GM21717 (cell line): ENCODE measurements around the gene FUT8.
A peak's percentile ranks its signal among the peaks of the same experiment; 100 is the strongest.
"Not testable (repeated sequence)": the region's sequence is repeated elsewhere in the genome, so short reads cannot be mapped to it uniquely, and the experiment has no call there.

Experiments
- ATAC-seq: cut with Tn5 transposase; IDR thresholded peaks from one replicate; pipeline ENCODE4 v1.9.1; 2021; ENCODE audit warnings: mild to moderate bottlenecking, moderate library complexity; ENCODE audit not compliant: unreplicated experiment

FUT8 gene

GRCh38 chr14:65689070-65689469 is 276.5 kb downstream of the FUT8 start:
- no peak for ATAC-seq

GRCh38 chr14:65692566-65692965 is 280.0 kb downstream of the FUT8 start:
- not testable (repeated sequence) for ATAC-seq

DNA sequence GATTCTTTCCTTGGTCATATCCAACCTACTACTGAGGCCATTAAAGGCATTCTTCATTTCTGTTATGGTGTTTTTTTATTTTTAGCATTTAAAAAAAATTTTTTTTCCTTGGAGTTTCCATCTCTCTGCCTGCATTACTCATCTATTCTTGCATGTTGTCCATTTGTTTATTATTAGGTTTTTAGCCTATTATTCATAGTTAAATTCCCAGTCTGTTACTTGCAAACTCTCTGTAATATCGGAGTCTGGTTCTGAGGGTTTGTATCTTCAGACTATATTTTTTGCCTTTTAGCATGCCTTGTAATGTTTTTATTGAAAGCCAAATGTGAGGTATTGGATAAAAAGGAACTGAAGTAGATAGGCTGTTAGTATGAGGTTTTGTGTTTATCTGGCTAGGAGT is 284.3 kb downstream of the FUT8 start:
- no peak for ATAC-seq

- no peak for ATAC-seq
Observed at GRCh38 chr14:65703521-65703920, 291.0 kb downstream of the FUT8 start.

- no peak for ATAC-seq
Observed at GRCh38 chr14:65703996-65704395, 291.5 kb downstream of the FUT8 start.

GRCh38 chr14:65704437-65704836 is 291.9 kb downstream of the FUT8 start:
- ATAC-seq = no peak

DNA sequence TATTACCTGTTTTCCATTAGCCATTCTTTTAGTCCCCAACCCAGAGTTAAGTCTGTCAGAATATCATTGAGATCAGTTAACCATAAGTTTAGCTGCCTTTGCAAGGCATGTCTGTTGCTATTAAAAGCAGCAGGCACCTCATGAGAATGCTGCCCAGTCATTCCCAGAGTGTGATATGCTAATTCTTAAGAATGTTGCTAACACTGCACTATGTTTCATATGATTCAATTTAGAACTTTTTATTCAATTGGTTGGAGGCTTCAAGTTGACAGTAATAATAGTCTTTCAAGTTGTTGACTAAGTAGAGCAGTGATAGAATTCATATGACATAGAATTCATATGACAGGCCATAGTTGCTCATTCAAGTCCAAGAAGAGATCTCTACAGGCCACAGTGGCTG is 292.3 kb downstream of the FUT8 start:
- no peak for ATAC-seq

DNA sequence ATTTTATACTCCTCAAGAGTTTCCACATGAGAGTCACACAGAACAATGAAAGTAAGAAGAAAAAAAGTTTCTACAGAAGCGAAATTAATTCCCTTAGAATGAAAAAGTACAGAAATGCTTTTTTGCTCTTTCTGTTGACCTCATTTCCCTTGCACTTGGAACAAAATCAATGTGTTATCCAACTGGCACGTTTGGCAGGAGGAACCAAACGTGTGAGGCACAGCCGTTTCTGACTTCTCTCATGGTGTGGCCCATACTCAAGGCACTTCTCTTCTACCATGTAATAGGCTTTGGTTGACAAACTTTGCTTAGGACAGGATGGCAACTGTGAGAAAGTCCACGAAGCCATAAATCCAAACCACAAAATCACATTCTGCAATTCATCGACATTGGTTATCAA is 297.0 kb downstream of the FUT8 start:
- no peak for ATAC-seq

GRCh38 chr14:65716813-65717212 is 304.3 kb downstream of the FUT8 start:
- not testable (repeated sequence) for ATAC-seq

DNA sequence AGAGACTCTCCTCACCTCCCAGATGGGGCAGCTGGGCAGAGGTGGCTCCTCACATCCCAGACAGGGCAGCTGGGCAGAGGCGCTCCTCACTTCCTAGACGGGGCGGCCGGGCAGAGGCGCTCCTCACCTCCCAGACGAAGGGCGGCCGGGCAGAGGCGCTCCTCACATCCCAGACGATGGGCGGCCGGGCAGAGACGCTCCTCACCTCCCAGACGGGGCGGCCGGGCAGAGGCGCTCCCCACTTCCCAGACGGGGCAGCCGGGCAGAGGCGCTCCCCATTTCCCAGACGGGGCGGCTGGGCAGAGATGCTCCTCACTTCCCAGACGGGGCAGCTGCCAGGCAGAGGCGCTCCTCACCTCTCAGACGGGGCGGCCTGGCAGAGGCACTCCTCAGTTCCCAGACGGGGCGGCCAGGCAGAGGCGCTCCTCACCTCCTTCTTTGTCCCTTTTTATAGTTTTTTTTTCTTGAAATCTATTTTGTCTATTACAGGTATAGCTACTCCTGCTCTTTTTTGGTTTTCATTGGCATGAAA is 304.9 kb downstream of the FUT8 start:
- not testable (repeated sequence) for ATAC-seq

- no peak for ATAC-seq
Observed at GRCh38 chr14:65718629-65719028, 306.1 kb downstream of the FUT8 start.

GRCh38 chr14:65720171-65720570 is 307.6 kb downstream of the FUT8 start:
- no peak for ATAC-seq

DNA sequence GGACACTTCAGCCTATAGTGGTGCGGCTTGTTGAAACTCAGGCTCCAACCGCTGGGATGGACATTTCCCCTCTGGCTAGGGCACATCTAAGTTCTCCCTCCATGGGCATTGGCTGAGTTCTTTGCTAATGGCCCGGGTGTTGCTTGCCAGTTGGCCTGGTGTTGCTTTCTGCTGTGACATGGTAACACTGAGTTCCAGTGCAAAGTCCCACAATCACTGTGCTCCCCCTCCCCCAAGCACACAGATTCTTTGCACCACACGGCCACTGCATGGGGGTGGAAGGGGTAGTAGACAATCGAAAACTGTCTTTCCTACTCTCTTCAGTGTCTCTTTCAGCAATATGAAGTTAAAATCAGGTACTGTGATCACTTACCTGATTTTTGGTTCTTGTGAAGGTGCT is 308.2 kb downstream of the FUT8 start:
- ATAC-seq = no peak

DNA sequence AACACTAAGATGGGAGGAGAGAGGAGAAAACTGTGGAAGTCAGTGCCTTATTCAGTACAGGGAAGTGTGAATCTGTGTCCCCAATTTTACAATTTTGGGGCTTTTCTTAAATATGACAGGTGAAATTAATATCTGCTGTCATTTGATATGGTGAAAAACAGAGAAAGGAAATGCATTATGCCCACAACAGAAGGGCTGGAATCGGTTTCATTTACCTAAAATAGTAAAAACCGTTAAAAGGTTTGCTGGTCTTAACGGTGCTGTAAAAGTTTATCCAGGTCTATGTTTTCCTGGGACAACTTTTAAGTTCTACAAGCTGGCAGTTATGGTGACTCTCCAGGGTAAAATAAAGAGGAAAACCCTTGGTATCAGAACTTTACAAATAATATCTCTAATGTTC is 310.8 kb downstream of the FUT8 start:
- ATAC-seq = no peak

DNA sequence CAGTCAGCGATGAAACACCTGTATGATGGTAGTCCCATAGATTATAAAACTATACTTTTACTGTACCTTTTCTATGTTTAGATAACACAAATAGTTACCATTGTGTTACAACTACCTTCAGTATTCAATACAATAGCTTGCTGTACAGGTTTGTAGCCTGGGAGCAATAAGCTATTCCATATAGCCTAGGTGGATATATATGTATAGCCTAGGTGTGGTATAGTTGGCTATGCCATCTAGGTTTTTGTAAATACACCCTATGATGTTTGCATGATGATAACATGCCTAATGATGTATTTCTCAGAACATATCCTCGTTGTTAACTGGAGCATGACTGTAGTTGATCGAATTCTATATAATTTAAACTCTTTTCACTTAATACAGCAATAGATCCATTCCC is 316.1 kb downstream of the FUT8 start:
- no peak for ATAC-seq

GRCh38 chr14:65729566-65729965 is 317.0 kb downstream of the FUT8 start:
- ATAC-seq = no peak

DNA sequence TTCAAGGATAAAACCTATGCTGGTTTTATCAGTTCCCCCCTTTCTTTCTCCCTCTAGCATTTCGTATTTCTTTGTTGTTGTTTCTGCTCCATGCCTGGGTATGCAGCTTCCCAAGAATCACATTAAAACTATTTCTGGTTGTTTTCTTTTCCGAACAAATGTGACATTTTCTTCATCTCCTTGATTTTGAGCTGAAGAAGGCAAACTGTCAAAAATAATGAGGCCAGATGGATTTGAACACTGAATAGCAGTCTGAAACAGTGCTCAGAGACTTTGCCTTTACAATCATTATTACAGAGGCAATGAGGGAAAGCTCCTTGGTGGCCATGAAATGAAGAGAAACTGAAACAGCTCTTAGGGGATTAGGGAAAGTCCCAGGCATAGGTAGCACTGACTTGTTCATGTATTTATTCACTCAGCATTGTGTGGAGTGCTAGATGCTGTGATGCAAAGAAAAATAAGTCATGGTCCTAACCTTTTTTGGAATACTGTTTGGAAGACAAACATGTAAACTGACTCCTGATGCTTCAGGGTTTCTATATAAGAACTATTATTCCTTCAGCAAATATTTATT is 319.5 kb downstream of the FUT8 start:
- peak; percentile 97 for ATAC-seq

- no peak for ATAC-seq
Observed at GRCh38 chr14:65738339-65738738, 325.8 kb downstream of the FUT8 start.

GRCh38 chr14:65745396-65746190 is 333.1 kb downstream of the FUT8 start:
- ATAC-seq = no peak

DNA sequence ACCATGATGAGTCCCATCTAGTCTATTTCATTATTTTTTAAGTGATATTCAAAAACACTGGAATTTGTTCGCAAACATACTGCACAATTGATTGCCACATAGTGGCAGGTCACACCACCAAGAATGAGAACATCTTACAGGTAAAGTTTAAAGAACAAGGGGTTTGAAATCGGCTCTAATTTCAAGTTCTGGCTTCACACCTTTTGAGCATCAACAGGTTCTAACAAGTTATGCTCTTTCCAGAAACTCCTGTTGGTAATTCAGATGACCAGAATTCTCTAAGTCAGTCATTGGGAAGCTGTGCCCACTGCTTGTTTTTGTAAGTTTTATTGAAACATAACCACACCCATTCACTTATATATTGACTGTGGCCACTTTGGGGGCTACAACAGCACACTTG is 336.3 kb downstream of the FUT8 start:
- no peak for ATAC-seq

DNA sequence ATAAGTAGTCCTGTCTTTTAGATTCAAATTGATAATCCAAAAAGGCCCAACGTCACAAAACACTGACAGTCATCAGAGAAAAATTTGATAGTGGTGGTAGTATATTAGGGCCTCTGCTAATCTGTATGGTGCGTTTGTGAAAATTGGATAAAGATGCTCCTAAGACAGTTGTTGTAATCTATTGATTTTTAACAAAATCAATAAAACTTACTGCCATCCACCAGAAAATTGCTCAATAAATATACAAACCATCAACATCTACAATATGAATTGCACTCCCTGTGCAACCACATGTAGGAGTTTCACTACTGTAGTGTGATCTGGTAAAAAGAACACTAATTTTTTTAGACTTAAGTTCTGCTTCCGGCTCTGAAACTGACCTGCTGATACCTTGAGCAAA is 336.8 kb downstream of the FUT8 start:
- ATAC-seq = no peak

DNA sequence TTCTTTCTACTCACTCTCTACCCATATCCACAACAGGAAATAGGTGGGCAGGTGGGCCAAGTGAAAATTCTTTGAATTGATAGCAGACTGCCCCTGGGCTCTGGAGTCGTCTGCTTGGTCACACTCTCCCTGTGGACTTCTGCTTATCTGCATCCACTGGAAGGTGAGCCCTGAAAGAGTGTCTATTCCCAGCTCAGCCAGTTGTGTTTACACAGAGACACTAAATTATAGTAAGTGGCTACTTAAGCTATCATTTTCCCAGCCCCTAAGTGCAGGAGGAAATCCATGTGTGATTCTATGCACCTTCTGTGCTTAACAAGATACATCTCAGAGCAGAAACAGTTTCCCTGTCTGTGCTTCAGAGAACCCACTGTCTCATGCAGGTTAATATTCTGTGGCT is 338.4 kb downstream of the FUT8 start:
- no peak for ATAC-seq
